ENCODE results near the gene BICRAL.

DNA sequence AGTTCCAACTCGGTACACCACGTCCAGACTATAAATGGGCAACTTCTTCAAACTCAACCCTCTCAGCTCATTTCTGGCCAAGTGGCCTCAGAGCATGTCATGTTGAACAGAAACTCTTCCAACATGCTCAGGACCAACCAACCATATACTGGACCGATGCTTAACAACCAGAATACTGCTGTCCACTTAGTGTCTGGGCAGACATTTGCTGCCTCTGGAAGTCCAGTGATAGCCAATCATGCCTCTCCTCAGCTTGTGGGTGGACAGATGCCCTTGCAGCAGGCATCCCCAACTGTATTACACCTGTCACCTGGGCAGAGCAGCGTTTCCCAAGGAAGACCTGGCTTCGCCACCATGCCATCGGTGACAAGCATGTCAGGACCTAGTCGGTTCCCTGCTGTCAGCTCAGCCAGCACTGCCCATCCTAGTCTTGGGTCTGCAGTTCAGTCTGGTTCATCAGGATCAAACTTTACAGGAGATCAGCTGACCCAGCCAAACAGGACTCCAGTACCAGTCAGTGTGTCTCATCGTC, 47.8 kb downstream of the BICRAL start:
- TF ChIP-seq POLR2A (IDR thresholded peaks at IDR 0.05) = no peak
- TF ChIP-seq, protein P1, sequence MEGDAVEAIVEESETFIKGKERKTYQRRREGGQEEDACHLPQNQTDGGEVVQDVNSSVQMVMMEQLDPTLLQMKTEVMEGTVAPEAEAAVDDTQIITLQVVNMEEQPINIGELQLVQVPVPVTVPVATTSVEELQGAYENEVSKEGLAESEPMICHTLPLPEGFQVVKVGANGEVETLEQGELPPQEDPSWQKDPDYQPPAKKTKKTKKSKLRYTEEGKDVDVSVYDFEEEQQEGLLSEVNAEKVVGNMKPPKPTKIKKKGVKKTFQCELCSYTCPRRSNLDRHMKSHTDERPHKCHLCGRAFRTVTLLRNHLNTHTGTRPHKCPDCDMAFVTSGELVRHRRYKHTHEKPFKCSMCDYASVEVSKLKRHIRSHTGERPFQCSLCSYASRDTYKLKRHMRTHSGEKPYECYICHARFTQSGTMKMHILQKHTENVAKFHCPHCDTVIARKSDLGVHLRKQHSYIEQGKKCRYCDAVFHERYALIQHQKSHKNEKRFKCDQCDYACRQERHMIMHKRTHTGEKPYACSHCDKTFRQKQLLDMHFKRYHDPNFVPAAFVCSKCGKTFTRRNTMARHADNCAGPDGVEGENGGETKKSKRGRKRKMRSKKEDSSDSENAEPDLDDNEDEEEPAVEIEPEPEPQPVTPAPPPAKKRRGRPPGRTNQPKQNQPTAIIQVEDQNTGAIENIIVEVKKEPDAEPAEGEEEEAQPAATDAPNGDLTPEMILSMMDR (IDR thresholded peaks at IDR 0.05) = no peak

Data from thyroid gland (tissue), 4 donors.